Endothelial cell of umbilical vein (primary cell): ENCODE data around the gene TRIM25.

ENCODE experiments used
- CTCF ChIP-seq, 2 donors: IDR thresholded peaks; 1 replicate in 1 of 2; 2 replicates in 1 of 2; pipeline ENCODE4 v1.5.1; 2011; ENCODE audit warnings: low read length in 2 of 2, mild to moderate bottlenecking in 2 of 2, moderate library complexity in 2 of 2, control low read depth in 1 of 2, inconsistent platforms in 1 of 2, low read depth in 1 of 2; ENCODE audit not compliant: insufficient read depth in 1 of 2; ENCODE audit errors: extremely low read depth in 1 of 2
- GATA2 ChIP-seq: IDR thresholded peaks from 2 replicates; pipeline ENCODE4 v1.7.0; 2011; ENCODE audit warnings: low read depth, mild to moderate bottlenecking, moderate library complexity, mixed read lengths, low read length; ENCODE audit not compliant: insufficient read length, insufficient read depth
- MAX ChIP-seq: IDR thresholded peaks from 2 replicates; pipeline ENCODE4 v1.6.1; 2011; ENCODE audit not compliant: insufficient read depth, insufficient read length
- POLR2A ChIP-seq: IDR thresholded peaks from 2 replicates; pipeline ENCODE4 v1.6.1; 2012; ENCODE audit warnings: low read depth, mild to moderate bottlenecking, control low read depth, low read length
- POLR2AphosphoS5 ChIP-seq: IDR thresholded peaks from 2 replicates; pipeline ENCODE4 v1.6.1; 2012; ENCODE audit warnings: low read depth, mild to moderate bottlenecking, control low read depth, low read length, moderate library complexity; ENCODE audit not compliant: insufficient read depth

GRCh38 chr17:56893503-56893902 is 20.3 kb downstream of the TRIM25 start:
- no peak for TF ChIP-seq POLR2AphosphoS5
- TF ChIP-seq CTCF (IDR thresholded peaks at IDR 0.05; ENCODE audit: extremely low read depth in 1 of 2, insufficient read depth in 1 of 2, low read depth in 1 of 2, low read length in 2 of 2), result no peak
- TF ChIP-seq POLR2A, result no peak
- no peak for TF ChIP-seq GATA2
- TF ChIP-seq MAX, result no peak
